NCI-H146 (cell line): ENCODE measurements around the gene GRAP.
A peak's percentile ranks its signal among the peaks of the same experiment; 100 is the strongest.

Experiments used
- DNase-seq: peaks from one replicate; lab custom pipeline; 2025; lab: John Stamatoyannopoulos, UW

Gene GRAP

GRCh38 chr17:19002805-19003542 is 43.8 kb downstream of the GRAP start:
- DNase-seq, result no peak

GRCh38 chr17:19001907-19002590 is 44.7 kb downstream of the GRAP start:
- no peak for DNase-seq

GRCh38 chr17:19000531-19001325 is 46.0 kb downstream of the GRAP start:
- no peak for DNase-seq

- no peak for DNase-seq
Measured at GRCh38 chr17:18999911-19000310, 46.8 kb downstream of the GRAP start.

- no peak for DNase-seq
Measured at GRCh38 chr17:18999394-18999793, 47.4 kb downstream of the GRAP start.

- no peak for DNase-seq
Measured at GRCh38 chr17:18997650-18998196, 49.0 kb downstream of the GRAP start.

- peak; percentile 62 for DNase-seq
Measured at GRCh38 chr17:18996458-18996857, 50.3 kb downstream of the GRAP start.

- DNase-seq, result no peak
Measured at GRCh38 chr17:18995220-18995619, 51.5 kb downstream of the GRAP start.

- DNase-seq, result no peak
Measured at GRCh38 chr17:18994631-18995030, 52.1 kb downstream of the GRAP start.

- DNase-seq, result no peak
Measured at GRCh38 chr17:18993905-18994526, 52.7 kb downstream of the GRAP start.

GRCh38 chr17:18992454-18993130 is 54.2 kb downstream of the GRAP start:
- DNase-seq, result no peak

- no peak for DNase-seq
Measured at GRCh38 chr17:18991531-18992315, 55.0 kb downstream of the GRAP start.

- no peak for DNase-seq
Measured at GRCh38 chr17:18990331-18990730, 56.4 kb downstream of the GRAP start.

GRCh38 chr17:18988546-18989173 is 58.1 kb downstream of the GRAP start:
- no peak for DNase-seq

GRCh38 chr17:18987862-18988545 is 58.8 kb downstream of the GRAP start:
- no peak for DNase-seq

GRCh38 chr17:18987230-18987610 is 59.5 kb downstream of the GRAP start:
- no peak for DNase-seq

GRCh38 chr17:18986541-18987229 is 60.1 kb downstream of the GRAP start:
- no peak for DNase-seq

GRCh38 chr17:18985475-18985874 is 61.3 kb downstream of the GRAP start:
- DNase-seq, result no peak
